Left lung (tissue), 10 donors: ENCODE data around the gene GSTCD. TPM values are rescaled to one million over a fixed set of nuclear protein-coding genes. Genes with fewer than 3 reads are reported as not detected.

Source experiments
- ATAC-seq: fragments of 200-7000 bp; cut with Tn5 transposase; one replicate; pipeline ENCODE4 v1.9.1; 2020; ENCODE audit warnings: moderate library complexity
- DNase-seq, 4 donors: peaks; one replicate each; pipeline ENCODE4 v3.0.0-alpha.2; 2013 to 2020
- H3K27ac ChIP-seq, 2 donors: fragments of 200-600 bp; sonication (generic) in 1 of 2; one replicate each; pipeline versions ENCODE4 v1.5.0 to v1.8.0; 2020 to 2021
- H3K27me3 ChIP-seq, 2 donors: fragments of 200-600 bp; sonication (generic) in 1 of 2; one replicate each; pipeline versions ENCODE4 v1.5.0 to v1.8.0; 2020 to 2021
- H3K36me3 ChIP-seq, 2 donors: fragments of 200-600 bp; sonication (generic) in 1 of 2; one replicate each; pipeline versions ENCODE4 v1.5.0 to v1.8.0; 2020 to 2021
- H3K4me1 ChIP-seq, 2 donors: fragments of 200-600 bp; one replicate each; pipeline ENCODE4 v1.8.0; 2021
- H3K4me3 ChIP-seq, 2 donors: fragments of 200-600 bp; sonication (generic) in 1 of 2; one replicate each; pipeline versions ENCODE4 v1.5.0 to v1.8.0; 2020 to 2021; ENCODE audit warnings: mild to moderate bottlenecking in 1 of 2
- H3K9me3 ChIP-seq, 2 donors: fragments of 200-600 bp; sonication (generic) in 1 of 2; one replicate each; pipeline versions ENCODE4 v1.5.0 to v1.8.0; 2020 to 2021
- CTCF ChIP-seq, 2 donors: fragments of 200-600 bp; sonication (generic) in 1 of 2; IDR thresholded peaks; one replicate each; pipeline versions ENCODE4 v1.5.0 to v1.8.0; 2021; ENCODE audit warnings: antibody characterized with exemption in 2 of 2
- intact Hi-C, 2 donors: fragments of 100-400 bp; cut with DNase I; formaldehyde crosslinking; loops; one replicate each; pipeline versions ENCODE4 v1.11.2 to v1.14.2; 2022
- polyA plus RNA-seq, 6 donors: library from polyadenylated mRNA; unstranded; fragments of 120-200 nt; gene quantifications; one replicate each; pipeline ENCODE4 v1.2.1, GENCODE V29; 2013; ENCODE audit not compliant: insufficient read length in 6 of 6
- total RNA-seq, 2 donors: library from RNA; stranded (reverse); fragmentation: NEBNext Ultra II Directional; extraction: Animal tissue kit (Norgen Biotek cat#: 25700); gene quantifications; one replicate each; pipeline ENCODE4 v1.2.1, GENCODE V29; 2021
- donor health status: DM: no; HTN: yes; CAD: no.
- donor health status: DM: no; HTN: no; CAD: no.

GSTCD gene
- total and polyA plus RNA-seq, 8 donors = 10.8 to 16.9 (median 15.2) TPM

DNA sequence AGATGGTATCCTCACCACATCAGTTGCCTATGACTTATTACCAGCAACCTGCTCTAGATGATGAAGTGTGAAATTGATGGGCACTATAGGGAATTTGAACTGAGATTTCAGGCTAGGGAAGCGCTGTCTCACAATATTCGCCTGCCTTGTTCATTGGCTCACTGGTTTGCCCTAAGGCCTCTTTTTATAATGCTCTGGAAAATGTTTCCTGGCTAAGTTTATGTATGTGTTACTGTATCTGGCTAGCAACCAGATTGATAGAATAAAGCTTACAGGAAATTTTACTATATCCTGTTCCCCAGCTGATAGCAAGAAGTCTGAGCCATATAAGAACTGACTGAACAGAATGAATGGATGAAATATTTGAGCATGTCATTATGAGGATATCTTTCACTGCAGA lies 71.6 kb downstream of the GSTCD start:
- no peak for TF ChIP-seq CTCF (IDR thresholded peaks at IDR 0.05)
- no peaks in the 10 kb centered on the region for H3K9me3 ChIP-seq
- intact Hi-C loops = no loop called here
- H3K4me3 ChIP-seq = no peak overlapping the region
- no peak for ATAC-seq
- no peaks in the 10 kb centered on the region for H3K4me1 ChIP-seq
- H3K27ac ChIP-seq = no peak overlapping the region
- peak in 1 of 4 donors; percentile 5 for DNase-seq
- no peaks in the 10 kb centered on the region for H3K27me3 ChIP-seq
- H3K36me3 ChIP-seq = no peaks in the 10 kb centered on the region

DNA sequence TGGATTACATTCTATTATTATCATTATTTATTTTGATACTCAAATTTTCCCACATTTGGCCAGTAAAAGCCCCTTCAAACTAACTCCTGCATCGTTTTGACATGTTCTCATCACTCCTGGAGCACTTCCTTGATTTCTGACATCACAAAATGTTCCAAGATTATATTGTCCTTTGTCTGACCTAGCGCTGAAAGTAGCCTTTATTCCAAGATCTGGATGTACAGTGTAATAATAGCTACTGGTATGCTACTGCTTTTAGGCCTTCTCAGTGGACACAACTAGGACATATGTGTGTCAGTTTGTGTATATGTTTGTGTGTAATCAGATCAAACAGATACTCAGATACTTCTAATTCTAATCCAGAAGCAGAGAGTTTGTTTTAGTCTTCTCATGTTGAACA lies 76.2 kb downstream of the GSTCD start:
- no peak overlapping the region for H3K4me3 ChIP-seq
- H3K9me3 ChIP-seq = no peaks in the 10 kb centered on the region
- no peaks in the 10 kb centered on the region for H3K36me3 ChIP-seq
- no peak for DNase-seq
- TF ChIP-seq CTCF (IDR thresholded peaks at IDR 0.05) = no peak
- ATAC-seq = no peak
- no peaks in the 10 kb centered on the region for H3K4me1 ChIP-seq
- no peak overlapping the region for H3K27ac ChIP-seq
- H3K27me3 ChIP-seq = no peaks in the 10 kb centered on the region
- intact Hi-C loops = no loop called here

- TF ChIP-seq CTCF (IDR thresholded peaks at IDR 0.05) = no peak
- Histone ChIP-seq H3K27me3 (no peaks in the 10 kb centered on the region), H3K4me3 (no peak overlapping the region), H3K4me1 (no peaks in the 10 kb centered on the region), H3K9me3 (no peaks in the 10 kb centered on the region), H3K36me3 (no peaks in the 10 kb centered on the region), H3K27ac (no peak overlapping the region)
- ATAC-seq = no peak
- intact Hi-C loops = no loop called here
- DNase-seq = no peak
Observed at GRCh38 chr4:105785792-105786191, 77.2 kb downstream of the GSTCD start.

- ATAC-seq (no peak), DNase-seq (no peak)
- H3K4me1 ChIP-seq = no peaks in the 10 kb centered on the region
- no peak overlapping the region for H3K4me3 ChIP-seq
- no peaks in the 10 kb centered on the region for H3K36me3 ChIP-seq
- H3K27me3 ChIP-seq = no peaks in the 10 kb centered on the region
- no peaks in the 10 kb centered on the region for H3K9me3 ChIP-seq
- H3K27ac ChIP-seq = no peak overlapping the region
- intact Hi-C loops = no loop called here
- no peak for TF ChIP-seq CTCF (IDR thresholded peaks at IDR 0.05)
Observed at GRCh38 chr4:105786748-105787147, 78.2 kb downstream of the GSTCD start.

DNA sequence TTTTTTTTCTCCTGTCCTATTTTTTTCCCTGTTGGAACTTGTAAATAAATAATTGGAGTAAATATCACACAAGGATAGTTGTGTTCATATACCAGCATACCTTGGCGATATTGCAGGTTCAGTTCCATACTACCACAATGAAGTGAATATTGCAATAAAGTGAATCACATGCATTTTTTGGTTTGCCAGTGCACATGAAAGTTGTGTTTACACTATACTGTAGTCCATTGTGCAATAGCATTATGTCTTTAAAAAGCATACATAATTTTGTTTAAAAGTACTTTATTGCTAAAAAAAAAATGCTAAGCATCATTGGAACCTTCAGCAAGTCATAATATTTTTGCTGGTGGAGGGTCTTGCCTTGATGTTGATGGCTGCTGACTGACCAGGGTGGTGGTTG lies 88.6 kb downstream of the GSTCD start:
- Histone ChIP-seq H3K27ac (no peak overlapping the region), H3K4me1 (no peaks in the 10 kb centered on the region), H3K36me3 (no peaks in the 10 kb centered on the region), H3K4me3 (no peak overlapping the region), H3K9me3 (no peaks in the 10 kb centered on the region), H3K27me3 (no peaks in the 10 kb centered on the region)
- DNase-seq (no peak), ATAC-seq (no peak)
- intact Hi-C loops = no loop called here
- no peak for TF ChIP-seq CTCF (IDR thresholded peaks at IDR 0.05)
